Right lobe of liver (tissue), 6 donors: ENCODE data around the gene ITGA11. TPM values are rescaled to one million over a fixed set of nuclear protein-coding genes. Genes with fewer than 3 reads are reported as not detected.

Source experiments
- ATAC-seq, 4 donors: fragments of 200-7000 bp; cut with Tn5 transposase; one replicate each; pipeline ENCODE4 v1.9.1; 2020; ENCODE audit warnings: mild to moderate bottlenecking in 4 of 4, moderate library complexity in 4 of 4
- DNase-seq, 3 donors: peaks; one replicate each; pipeline ENCODE4 v3.0.0-alpha.2; 2020
- H3K27ac ChIP-seq, 3 donors: fragments of 200-600 bp; one replicate each; pipeline ENCODE4 v1.8.0; 2022
- H3K27me3 ChIP-seq, 2 donors: fragments of 200-600 bp; one replicate each; pipeline ENCODE4 v1.8.0; 2022
- H3K36me3 ChIP-seq, 4 donors: fragments of 200-600 bp; sonication (generic) in 1 of 4; one replicate each; pipeline versions ENCODE4 v1.5.1 to v1.8.0; 2017 to 2022; ENCODE audit warnings: control low read depth in 1 of 4
- H3K4me1 ChIP-seq, 4 donors: fragments of 200-600 bp; sonication (generic) in 1 of 4; one replicate each; pipeline versions ENCODE4 v1.5.1 to v1.8.0; 2017 to 2022; ENCODE audit warnings: control low read depth in 1 of 4
- H3K4me3 ChIP-seq, 3 donors: fragments of 200-600 bp; one replicate each; pipeline ENCODE4 v1.8.0; 2022
- H3K9me3 ChIP-seq, 4 donors: fragments of 200-600 bp; sonication (generic) in 1 of 4; one replicate each; pipeline versions ENCODE4 v1.5.1 to v1.8.0; 2017 to 2022; ENCODE audit warnings: control low read depth in 1 of 4
- CTCF ChIP-seq, 4 donors: fragments of 200-600 bp in 3 of 4; fragments of 450-650 bp in 1 of 4; IDR thresholded peaks; one replicate each; pipeline versions ENCODE4 v1.5.1 to v1.8.0; 2016 to 2022; ENCODE audit warnings: antibody characterized with exemption in 4 of 4, mild to moderate bottlenecking in 2 of 4
- POLR2A ChIP-seq: fragments of 450-650 bp; IDR thresholded peaks from one replicate; pipeline ENCODE4 v1.6.1; 2017; ENCODE audit warnings: antibody characterized with exemption, mild to moderate bottlenecking
- WGBS: methylation state at CpG from one replicate; pipeline ENCODE4 v1.1.6; 2018; ENCODE audit warnings: low coverage, low lambda C conversion rate; ENCODE audit not compliant: insufficient coverage; ENCODE audit errors: missing lambda C conversion rate; 5-methylcytosine and 5-hydroxymethylcytosine counted together
- intact Hi-C, 2 donors: fragments of 100-400 bp; cut with DNase I; formaldehyde crosslinking; loops; one replicate each; pipeline versions ENCODE4 v1.11.2 to v1.14.1; 2022
- total RNA-seq, 6 experiments: library from RNA; depleted of rRNA in 2 of 6; stranded (reverse); fragments of >200 nt in 2 of 6; fragmentation: NEBNext Ultra II Directional in 3 of 6; extraction: Animal tissue kit (Norgen Biotek cat#: 25700) in 3 of 6; gene quantifications; one replicate each; pipeline versions ENCODE4 v1.1.0 to v1.2.4, GENCODE V29; 2016 to 2023
- donor health status: DM: no; HTN: yes; CAD: no.
- donor health status: DM: no; HTN: no; CAD: no.
- donor health status: DM: no; HTN: no; CAD: no.
- donor health status: DM: no; HTN: yes; CAD: no.
- donor health status: DM: no; HTN: yes; CAD: no.

ITGA11 gene
- total RNA-seq, 6 experiments from 2014 or later: 0.51 to 1.4 (median 0.73) TPM

- intact Hi-C loops: loop anchor here (10.0 kb wide), 2 partner anchors 65 to 135 kb away; no protein-coding TSS in a partner anchor
- 56% methylated on average over 3 of the region's 3 CpGs for WGBS
- Histone ChIP-seq H3K27ac (no peak overlapping the region), H3K27me3 (no peaks in the 10 kb centered on the region), H3K36me3 (no peaks in the 10 kb centered on the region), H3K4me1 (no peaks in the 10 kb centered on the region), H3K9me3 (no peaks in the 10 kb centered on the region), H3K4me3 (no peak overlapping the region)
- TF ChIP-seq POLR2A: no peak
- TF ChIP-seq CTCF (IDR thresholded peaks at IDR 0.05): no peak
- no peak for DNase-seq
- ATAC-seq: no peak
Observed at GRCh38 chr15:68379759-68380290, 52.1 kb downstream of the ITGA11 start.

DNA sequence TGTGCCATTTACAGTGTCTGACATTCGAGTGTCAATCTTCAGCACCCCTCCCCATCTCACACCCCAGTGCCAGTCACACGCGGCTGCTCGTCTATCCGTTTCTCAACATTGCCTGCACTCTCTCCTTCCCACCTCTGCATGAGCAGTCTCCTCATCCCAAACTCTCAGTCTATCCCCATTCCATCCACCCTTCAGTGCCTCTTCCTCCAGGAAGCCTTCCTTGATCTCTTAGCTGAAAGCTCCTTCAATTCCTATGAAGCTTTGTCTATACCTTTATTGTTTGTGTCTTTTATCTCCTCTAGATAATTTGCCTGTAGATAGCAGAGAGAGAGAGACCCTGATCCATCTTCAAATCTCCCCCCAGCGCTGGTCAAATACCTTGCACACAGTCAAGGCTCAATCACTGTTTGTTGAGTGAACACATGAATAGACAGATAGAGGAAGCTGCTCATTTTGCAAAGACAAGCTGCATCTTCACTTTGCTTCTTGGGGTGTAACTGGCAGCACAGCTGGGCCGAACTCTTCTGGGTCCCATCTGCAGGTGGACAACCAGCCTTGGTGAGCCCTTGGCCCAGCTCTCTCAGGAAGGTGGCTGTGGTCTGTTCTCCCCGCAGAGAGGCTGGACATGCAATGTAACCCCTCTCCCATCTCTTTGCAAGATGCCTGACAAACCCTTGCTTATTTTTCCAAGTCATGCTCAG lies 52.8 kb downstream of the ITGA11 start:
- intact Hi-C loops: no loop called here
- no peak overlapping the region for H3K27ac ChIP-seq
- H3K27me3 ChIP-seq: no peaks in the 10 kb centered on the region
- DNase-seq (no peak), ATAC-seq (no peak)
- TF ChIP-seq POLR2A (no peak), CTCF (IDR thresholded peaks at IDR 0.05) (no peak)
- 76% methylated on average over 7 of the region's 8 CpGs for WGBS
- no peaks in the 10 kb centered on the region for H3K9me3 ChIP-seq
- no peaks in the 10 kb centered on the region for H3K36me3 ChIP-seq
- H3K4me3 ChIP-seq: no peak overlapping the region
- no peaks in the 10 kb centered on the region for H3K4me1 ChIP-seq

DNA sequence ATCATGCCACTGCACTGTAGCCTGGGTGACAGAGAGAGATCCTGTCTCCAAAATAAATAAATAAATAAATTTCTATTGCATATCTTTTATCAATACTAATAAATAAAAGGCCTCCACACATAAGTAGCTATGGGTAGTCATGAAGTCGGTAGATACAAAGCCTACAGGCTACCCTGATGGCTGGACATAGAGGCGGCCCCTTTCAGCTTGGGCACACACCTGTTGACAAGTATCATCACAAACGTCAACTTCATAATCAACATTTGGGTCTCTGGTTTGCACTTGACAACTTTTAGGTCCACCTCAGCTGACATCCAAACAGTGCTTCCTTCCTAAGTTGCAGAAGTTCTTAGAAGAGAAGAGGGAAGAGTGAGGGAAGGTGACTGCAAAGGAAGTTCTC lies 53.4 kb downstream of the ITGA11 start:
- no peaks in the 10 kb centered on the region for H3K9me3 ChIP-seq
- intact Hi-C loops: no loop called here
- TF ChIP-seq CTCF (IDR thresholded peaks at IDR 0.05) (no peak), POLR2A (no peak)
- H3K36me3 ChIP-seq: no peaks in the 10 kb centered on the region
- no peaks in the 10 kb centered on the region for H3K4me1 ChIP-seq
- no peaks in the 10 kb centered on the region for H3K27me3 ChIP-seq
- 76% methylated on average over 3 of the region's 3 CpGs for WGBS
- no peak for DNase-seq
- ATAC-seq: no peak
- no peak overlapping the region for H3K4me3 ChIP-seq
- no peak overlapping the region for H3K27ac ChIP-seq

DNA sequence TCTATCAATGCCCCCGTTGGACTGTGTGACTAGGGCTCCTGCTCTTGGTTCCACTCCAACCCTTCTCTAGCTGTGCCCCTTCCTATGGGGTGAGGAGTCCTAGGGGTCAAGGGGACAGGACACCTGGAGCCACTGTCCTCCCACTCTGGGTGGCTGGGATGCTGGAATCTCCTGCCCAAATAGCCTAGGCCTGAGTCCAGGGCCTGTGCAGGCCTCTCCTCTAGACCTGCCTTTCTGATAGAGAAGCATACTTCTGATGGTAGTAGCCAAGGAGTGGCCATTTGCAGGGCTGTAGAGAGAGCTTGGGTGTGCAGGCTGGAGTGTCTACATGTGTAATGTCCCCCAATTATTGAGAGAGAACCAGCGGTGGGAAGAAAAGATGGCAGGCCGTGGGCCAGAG lies 54.2 kb downstream of the ITGA11 start:
- no peaks in the 10 kb centered on the region for H3K4me1 ChIP-seq
- WGBS: 83% methylated on average over 3 of the region's 3 CpGs
- H3K9me3 ChIP-seq: no peaks in the 10 kb centered on the region
- no peak for DNase-seq
- H3K4me3 ChIP-seq: no peak overlapping the region
- TF ChIP-seq CTCF (IDR thresholded peaks at IDR 0.05) (no peak), POLR2A (no peak)
- H3K27ac ChIP-seq: no peak overlapping the region
- H3K36me3 ChIP-seq: no peaks in the 10 kb centered on the region
- no peak for ATAC-seq
- intact Hi-C loops: no loop called here
- no peaks in the 10 kb centered on the region for H3K27me3 ChIP-seq
